Retinal pigment epithelial cell (primary cell): ENCODE data around the gene GALNT8.

ENCODE experiments used
- DNase-seq: peaks from one replicate; pipeline ENCODE4 v3.0.0-alpha.2; 2010; ENCODE audit warnings: low read depth
- H3K4me3 ChIP-seq: 2 replicates; pipeline ENCODE4 v1.5.1; 2011; ENCODE audit warnings: mild to moderate bottlenecking, low read length, control low read depth, moderate library complexity
- CTCF ChIP-seq: conservative IDR thresholded peaks from 2 replicates; pipeline ENCODE4 v1.5.1; 2011; ENCODE audit warnings: low read depth, low read length, control low read depth, inconsistent platforms

The GALNT8 gene

GRCh38 chr12:4796694-4797482 lies 76.7 kb downstream of the GALNT8 start:
- TF ChIP-seq CTCF, result no peak
- DNase-seq, result no peak
- no peak overlapping the region for H3K4me3 ChIP-seq

GRCh38 chr12:4800555-4800954 lies 80.4 kb downstream of the GALNT8 start:
- no peak for DNase-seq
- H3K4me3 ChIP-seq, result no peak overlapping the region
- TF ChIP-seq CTCF, result no peak

GRCh38 chr12:4802841-4803240 lies 82.6 kb downstream of the GALNT8 start:
- TF ChIP-seq CTCF, result no peak
- no peak overlapping the region for H3K4me3 ChIP-seq
- no peak for DNase-seq

- TF ChIP-seq CTCF, result no peak
- no peak for DNase-seq
- no peak overlapping the region for H3K4me3 ChIP-seq
These were observed 86.4 kb downstream of the GALNT8 start for GRCh38 chr12:4806439-4807115.

- no peak for TF ChIP-seq CTCF
- no peak overlapping the region for H3K4me3 ChIP-seq
- no peak for DNase-seq
These were observed 87.0 kb downstream of the GALNT8 start for GRCh38 chr12:4807116-4807783.

- no peak for DNase-seq
- no peak for TF ChIP-seq CTCF
- no peak overlapping the region for H3K4me3 ChIP-seq
These were observed 87.6 kb downstream of the GALNT8 start for GRCh38 chr12:4807813-4808212.
